Frontal cortex (tissue), 4 donors: ENCODE measurements around the gene EVA1C. TPM values are rescaled to one million over a fixed set of nuclear protein-coding genes. Genes with fewer than 3 reads are reported as not detected.
"Not testable (repeated sequence)": the region's sequence is repeated elsewhere in the genome, so short reads cannot be mapped to it uniquely, and the experiment has no call there.

Experiments used
- DNase-seq, 2 donors: peaks; one replicate each; pipeline ENCODE4 v3.0.0; 2012; ENCODE audit warnings: low spot score in 2 of 2
- FAIRE-seq: peaks from 2 replicates; lab custom pipeline; 2012; peaks lifted over from hg19 to GRCh38; lab: Jason Lieb, UNC
- total RNA-seq: library from RNA; depleted of rRNA; stranded (reverse); fragments of >200 nt; gene quantifications from one replicate; pipeline ENCODE4 v1.2.3, GENCODE V29; 2014
- donor health status: control.
- donor health status: control.
- donor health status: control.

The EVA1C gene
- total RNA-seq, 1 donor from 2014 or later: 2.4 TPM

DNA sequence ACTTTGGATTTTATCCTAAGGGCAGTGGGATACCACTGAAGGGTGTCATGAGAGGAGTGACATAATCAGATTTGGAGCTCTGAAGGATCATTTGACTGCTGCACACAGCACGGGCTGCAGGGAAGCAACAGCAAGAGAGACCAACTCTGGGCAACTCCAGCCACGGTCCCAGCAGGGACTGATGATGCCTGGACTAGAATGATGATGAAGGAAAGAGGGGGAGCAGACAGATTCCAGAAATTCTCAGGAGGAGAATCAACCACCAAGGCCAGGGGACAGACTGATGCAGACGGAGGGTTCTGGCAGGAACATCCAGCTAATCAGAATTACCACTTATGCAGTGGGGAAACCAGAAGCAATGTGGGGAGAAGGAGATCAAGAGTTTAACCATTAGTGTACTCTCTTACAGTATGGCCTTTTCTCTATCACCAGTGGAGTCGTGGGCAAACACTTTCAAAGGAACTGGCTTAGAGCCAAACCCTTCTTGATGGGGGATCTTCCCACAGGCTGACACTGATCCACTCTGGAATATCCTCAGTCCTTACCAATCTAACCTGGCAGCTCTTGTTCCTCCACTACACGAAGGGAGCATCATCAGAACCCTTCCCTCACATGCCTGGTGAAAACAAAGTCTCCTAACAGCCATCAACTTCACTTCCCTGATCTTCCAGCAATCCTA is 23.0 kb upstream of the EVA1C start:
- FAIRE-seq (no peak), DNase-seq (no peak)

DNA sequence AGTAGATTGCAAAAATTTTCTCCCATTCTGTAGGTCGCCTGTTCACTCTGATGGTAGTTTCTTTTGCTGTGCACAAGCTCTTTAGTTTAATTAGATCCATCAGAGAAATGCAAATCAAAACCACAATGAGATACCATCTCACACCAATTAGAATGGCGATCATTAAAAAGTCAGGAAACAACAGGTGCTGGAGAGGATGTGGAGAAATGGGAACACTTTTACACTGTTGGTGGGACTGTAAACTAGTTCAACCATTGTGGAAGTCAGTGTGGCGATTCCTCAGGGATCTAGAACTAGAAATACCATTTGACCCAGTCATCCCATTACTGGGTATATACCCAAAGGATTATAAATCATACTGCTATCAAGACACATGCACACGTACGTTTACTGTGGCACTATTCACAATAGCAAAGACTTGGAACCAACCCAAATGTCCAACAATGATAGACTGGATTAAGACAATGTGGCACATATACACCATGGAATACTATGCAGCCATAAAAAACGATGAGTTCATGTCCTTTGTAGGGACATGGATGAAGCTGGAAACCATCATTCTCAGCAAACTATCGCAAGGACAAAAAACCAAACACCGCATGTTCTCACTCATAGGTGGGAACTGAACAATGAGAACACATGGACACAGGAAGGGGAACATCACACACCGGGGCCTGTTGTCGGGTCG is 21.8 kb upstream of the EVA1C start:
- not testable (repeated sequence) for DNase-seq, FAIRE-seq

DNA sequence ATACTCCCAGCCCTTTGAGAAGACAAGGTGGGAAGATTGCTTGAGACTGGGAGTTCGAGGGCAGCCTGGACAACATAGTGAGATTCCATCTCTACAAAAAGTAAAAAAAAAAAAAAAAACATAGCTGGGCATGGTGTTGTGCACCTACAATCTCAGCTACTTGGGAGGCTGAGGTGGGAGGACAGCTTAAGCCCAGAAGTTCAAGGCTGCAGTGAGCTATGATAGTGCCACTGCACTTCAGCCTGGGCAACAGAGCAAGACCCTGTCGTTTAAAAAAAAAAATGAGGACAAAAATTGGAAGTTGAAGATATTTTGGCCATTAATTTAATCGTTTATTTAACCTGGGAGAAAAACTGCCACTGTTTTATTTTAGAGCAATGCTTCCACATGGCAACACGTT is 20.8 kb upstream of the EVA1C start:
- DNase-seq (no peak), FAIRE-seq (no peak)

DNA sequence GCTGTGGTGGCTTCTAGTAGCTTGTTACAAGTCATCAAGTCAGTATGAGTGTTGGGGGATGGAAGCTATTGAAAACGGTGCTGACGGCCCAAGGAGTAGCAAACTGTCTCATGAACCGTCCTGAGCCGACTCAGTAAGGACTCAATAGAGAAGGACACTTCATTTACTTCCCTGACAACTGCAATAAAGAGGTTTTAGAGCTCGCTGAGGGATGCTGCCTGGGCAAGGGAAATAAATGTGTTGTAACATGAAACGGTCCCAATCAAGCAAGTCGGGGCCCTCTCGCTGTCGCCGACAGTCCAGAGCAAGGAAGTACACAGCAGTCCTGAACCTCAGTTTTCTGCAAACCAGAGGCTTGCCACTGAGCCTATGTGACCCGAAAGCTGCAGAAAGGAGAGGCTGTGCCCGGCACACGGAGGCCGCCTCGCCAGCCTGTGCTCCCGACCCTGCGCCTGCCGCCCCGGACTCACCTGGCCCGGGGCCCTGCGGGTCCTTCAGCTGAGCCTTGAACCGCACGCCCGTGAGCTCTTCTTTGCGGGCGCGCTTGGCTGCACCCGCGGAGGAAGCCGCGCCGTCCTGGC is 20.1 kb upstream of the EVA1C start:
- no peak for DNase-seq
- no peak for FAIRE-seq

DNA sequence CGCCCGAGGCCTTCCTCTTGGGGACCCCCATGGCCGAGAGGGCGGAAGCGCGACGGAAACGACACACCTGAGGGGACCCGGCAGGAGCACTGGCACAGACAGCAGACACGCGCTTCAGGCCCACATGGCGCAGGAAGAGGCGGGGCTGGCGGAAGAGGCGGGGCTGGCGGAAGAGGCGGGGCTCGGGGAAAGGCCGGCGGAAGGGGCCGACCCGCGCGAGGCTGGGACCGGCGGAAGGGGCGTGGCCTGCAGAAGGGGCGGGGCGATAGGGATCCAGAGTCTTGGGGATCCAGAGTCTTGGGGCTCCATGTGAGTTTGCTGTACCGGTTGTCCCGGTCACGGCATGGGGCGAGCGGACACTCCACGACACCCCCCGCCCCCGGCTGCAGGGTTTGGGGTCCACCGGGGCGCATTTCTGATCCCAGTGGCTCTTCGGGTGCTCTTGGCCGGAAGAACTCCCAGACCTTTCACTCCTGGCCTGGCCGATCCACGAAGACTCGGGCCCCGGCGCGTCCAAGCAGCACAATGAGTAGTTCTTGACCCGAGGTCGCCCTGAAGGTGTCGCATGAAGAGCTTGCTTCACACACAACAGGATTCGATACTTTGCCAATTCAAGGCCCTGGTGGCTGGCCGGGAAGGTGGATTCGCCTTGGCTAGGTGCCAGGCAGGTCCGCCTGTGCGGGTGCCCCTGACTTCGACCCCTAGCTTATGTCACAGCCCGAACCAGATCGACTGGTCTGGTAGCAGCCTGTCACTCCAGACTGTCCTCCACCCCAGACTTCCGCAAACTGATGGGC is 19.4 kb upstream of the EVA1C start, which contains the start of gene URB1:
URB1 (minus strand) TSS at position 133 of the 797 bp plus-strand sequence; CDS start at position 31, 102 bp downstream.
- FAIRE-seq: no peak

GRCh38 chr21:32393677-32394001 is 18.9 kb upstream of the EVA1C start:
- no peak for DNase-seq
- FAIRE-seq: no peak

More for the DNA sequence above, 19.4 kb upstream of the EVA1C start, which contains the start of gene URB1:
- DNase-seq: peak; percentile 91 to 96

DNA sequence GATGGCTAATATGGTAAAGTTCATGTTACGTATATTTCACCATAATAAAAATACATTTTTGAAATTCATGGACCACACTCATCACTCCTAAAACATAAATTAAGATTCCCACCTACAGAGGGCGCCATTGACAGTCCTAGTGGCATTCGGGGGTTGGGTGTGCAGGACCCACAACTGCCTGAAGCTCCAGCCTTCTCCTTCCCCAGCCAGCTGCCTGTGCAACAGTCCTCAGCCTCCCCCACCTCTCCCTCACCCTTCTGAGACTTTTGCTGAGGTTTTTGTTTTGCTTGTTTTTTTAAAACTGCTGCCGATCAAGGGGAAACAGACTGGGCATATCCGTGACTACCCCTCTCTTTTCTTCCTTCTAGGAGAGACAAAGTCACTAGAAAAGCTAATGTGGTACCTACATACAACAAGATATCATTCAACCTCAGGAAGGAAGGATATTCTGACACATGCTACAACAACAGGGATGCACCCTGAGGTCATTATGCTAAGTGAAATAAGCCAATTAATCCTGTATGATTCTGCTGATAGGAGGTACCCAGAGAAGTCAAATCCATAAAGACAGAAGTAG is 9.2 kb upstream of the EVA1C start:
- FAIRE-seq (no peak), DNase-seq (peak in 1 of 2 donors; percentile 65)

- DNase-seq: no peak
- no peak for FAIRE-seq
Measured at GRCh38 chr21:32406405-32406804, 6.1 kb upstream of the EVA1C start.

- no peak for FAIRE-seq
- DNase-seq: no peak
Measured at GRCh38 chr21:32410291-32410690, 2.2 kb upstream of the EVA1C start.

- no peak for DNase-seq
- FAIRE-seq: no peak
Measured at GRCh38 chr21:32410916-32411315, 1.6 kb upstream of the EVA1C start.

DNA sequence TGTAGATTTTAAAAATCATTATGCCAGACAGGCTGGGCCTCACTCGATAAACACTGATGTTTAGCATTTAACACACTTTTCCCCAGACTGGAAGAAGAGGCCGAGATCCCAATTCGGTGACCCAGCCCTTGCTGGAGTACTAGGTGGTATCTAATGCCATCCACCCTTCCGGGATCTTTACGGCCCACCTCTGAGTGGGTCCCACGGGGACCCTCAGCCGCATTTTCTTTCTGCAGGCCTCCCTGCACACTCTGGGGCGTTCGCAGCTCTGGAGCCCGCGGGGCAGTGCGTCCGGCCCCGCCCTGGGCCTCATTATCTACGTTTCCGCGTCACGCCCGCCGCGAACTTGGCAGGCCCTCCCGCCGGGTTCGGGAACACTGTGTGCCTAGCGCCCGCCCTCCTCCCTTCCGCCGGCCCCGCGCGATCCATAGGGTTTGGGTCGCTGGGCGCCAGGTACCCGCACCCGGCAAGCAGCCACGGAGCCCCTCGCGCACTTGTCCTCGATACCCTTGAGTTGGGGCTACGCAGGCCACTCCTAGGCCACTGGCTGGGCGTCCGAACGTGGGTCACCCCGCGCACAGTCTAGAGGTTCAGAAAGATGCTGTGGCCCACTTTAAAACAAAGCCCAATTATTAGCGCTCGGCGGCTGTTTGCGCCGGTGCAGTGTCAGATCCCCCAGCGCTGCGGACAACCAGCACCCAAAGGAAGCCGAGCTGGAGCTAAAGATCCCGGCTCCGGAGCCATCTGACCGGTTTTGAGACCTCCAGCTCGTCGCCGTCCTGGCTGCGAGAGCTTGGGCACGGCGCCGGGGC is 950 bp upstream of the EVA1C start:
- peak; percentile 68 to 73 for DNase-seq

GRCh38 chr21:32413015-32413504 is 554 bp downstream of the EVA1C start:
- FAIRE-seq: no peak
- no peak for DNase-seq

More for the DNA sequence above, 950 bp upstream of the EVA1C start:
- FAIRE-seq: no peak

- no peak for FAIRE-seq
Measured at GRCh38 chr21:32413697-32414578, 1.4 kb downstream of the EVA1C start.

DNA sequence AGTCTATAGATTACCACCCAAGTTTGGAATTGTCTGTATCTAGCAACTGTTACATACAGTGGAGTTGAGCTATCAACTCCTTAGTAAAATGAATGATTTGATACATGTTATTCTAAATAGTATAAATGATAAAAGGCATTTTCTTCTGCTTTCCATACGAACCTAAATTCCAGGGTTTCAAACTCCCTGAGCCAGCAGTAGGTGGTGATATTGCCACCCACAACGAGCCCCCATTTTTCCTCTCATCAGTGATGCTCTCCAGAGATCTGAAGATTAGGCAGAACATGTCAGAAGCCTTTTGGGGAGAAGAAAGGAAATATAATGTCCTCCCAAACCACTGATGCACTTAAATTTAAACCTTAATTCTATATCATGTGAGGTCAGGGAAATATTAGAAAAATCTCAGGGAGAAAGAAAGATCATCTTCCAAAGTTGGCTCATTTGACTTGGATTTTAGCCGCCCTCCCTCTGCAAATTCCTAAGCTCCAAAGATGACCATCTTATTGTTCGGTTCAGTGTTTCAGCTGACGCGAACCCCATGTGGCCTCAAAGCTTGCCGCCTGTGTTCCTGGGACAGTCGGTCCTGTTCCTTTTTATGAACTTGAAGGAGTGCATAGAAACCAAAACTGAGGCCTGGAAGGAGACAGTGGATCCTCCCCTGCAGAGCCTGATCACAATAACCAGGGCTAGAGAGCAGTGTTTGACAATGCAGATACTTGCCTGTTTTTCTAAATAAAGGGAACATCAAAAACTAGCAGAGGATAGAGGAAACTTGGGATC is 2.3 kb downstream of the EVA1C start:
- FAIRE-seq: no peak
- DNase-seq: no peak

More at GRCh38 chr21:32413697-32414578, 1.4 kb downstream of the EVA1C start:
- no peak for DNase-seq

DNA sequence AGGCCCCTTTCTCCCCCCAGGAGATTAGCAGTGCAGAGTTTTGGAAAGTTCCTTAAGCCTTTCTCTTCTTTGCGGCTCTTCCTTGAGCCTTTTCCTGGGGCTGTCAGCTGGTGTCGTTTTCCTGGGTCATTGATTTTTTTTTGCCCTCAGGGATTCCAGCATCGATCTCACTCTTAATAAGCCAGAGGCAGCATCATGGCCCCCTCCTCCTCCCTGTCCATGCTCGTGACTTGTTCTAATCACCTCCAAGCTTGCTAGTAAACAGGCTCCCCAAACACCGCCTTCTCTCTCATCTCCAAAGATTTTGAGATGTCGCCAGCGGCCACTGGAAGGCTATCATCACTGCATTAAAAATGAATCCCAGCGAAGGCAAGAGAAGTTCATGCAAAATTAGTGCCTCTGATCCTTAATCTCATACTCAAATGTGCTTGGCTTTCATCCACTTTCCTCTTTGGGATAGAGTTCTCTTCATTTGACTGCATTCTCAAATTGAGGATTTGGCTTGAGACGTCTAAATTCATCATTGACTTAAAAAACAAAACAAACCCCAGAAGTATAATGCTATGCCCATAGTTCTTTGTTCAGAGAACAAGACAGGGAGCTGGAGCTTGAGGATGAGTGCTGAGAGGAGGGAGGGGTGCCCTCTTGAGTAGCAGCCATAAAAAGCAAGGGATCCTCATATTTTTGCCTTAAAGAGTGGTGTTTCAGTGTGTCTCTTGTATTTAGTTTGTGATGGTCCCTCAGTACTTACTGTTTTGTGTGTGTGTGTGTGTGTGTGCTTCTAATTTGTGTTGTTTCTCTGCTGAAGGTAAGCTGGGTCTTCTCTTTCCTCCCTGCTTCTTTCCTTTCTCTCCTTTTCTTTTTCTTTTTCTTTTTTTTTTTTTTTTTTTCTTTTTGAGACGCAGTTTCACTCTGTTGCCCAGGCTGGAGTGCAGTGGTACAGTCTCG is 3.2 kb downstream of the EVA1C start:
- DNase-seq (no peak), FAIRE-seq (no peak)

GRCh38 chr21:32418146-32418545 is 5.6 kb downstream of the EVA1C start:
- FAIRE-seq (no peak), DNase-seq (no peak)
